Endodermal cell (in vitro differentiated cells): ENCODE data around the gene CADM1. TPM values are rescaled to one million over a fixed set of nuclear protein-coding genes. Genes with fewer than 3 reads are reported as not detected.

ENCODE experiments used
- DNase-seq: peaks from one replicate; pipeline ENCODE4 v3.0.0-alpha.2; 2017
- H3K27ac ChIP-seq: 2 replicates; pipeline ENCODE4 v1.5.1; 2013; ENCODE audit warnings: mild to moderate bottlenecking, low read depth, low read length, moderate library complexity
- H3K27me3 ChIP-seq: 2 replicates; pipeline ENCODE4 v1.6.1; 2013; ENCODE audit warnings: mild to moderate bottlenecking, low read length, moderate library complexity; ENCODE audit not compliant: insufficient read depth, control insufficient read depth, poor library complexity, severe bottlenecking
- H3K36me3 ChIP-seq: 2 replicates; pipeline ENCODE4 v1.7.0; 2013; ENCODE audit warnings: mild to moderate bottlenecking, low read length, moderate library complexity; ENCODE audit not compliant: control insufficient read depth, insufficient read depth
- H3K4me1 ChIP-seq: one replicate; pipeline ENCODE4 v1.7.0; 2013; ENCODE audit warnings: low read length; ENCODE audit not compliant: control insufficient read depth, insufficient read depth
- H3K4me3 ChIP-seq: 2 replicates; pipeline ENCODE4 v1.5.1; 2013; ENCODE audit warnings: mild to moderate bottlenecking, low read length, moderate library complexity
- H3K9ac ChIP-seq: 2 replicates; pipeline ENCODE4 v1.6.1; 2013; ENCODE audit warnings: mild to moderate bottlenecking, low read length, moderate library complexity; ENCODE audit not compliant: poor library complexity, severe bottlenecking; ENCODE audit errors: extremely low read depth
- H3K9me3 ChIP-seq: 2 replicates; pipeline ENCODE4 v1.6.1; 2013; ENCODE audit warnings: mild to moderate bottlenecking, low read length, moderate library complexity; ENCODE audit not compliant: control insufficient read depth
- H3K27ac Mint-ChIP-seq: 2 replicates; pipeline ENCODE4 v1.8.0; 2020; ENCODE audit warnings: mixed read lengths
- H3K27me3 Mint-ChIP-seq: 2 replicates; pipeline ENCODE4 v1.8.0; 2021; ENCODE audit warnings: mild to moderate bottlenecking, mixed read lengths; ENCODE audit not compliant: insufficient read depth
- H3K36me3 Mint-ChIP-seq: 2 replicates; pipeline ENCODE4 v1.8.0; 2020; ENCODE audit warnings: low read depth, mixed read lengths
- H3K4me1 Mint-ChIP-seq: 2 replicates; pipeline ENCODE4 v1.8.0; 2020; ENCODE audit warnings: mixed read lengths
- H3K4me3 Mint-ChIP-seq: 2 replicates; pipeline ENCODE4 v1.8.0; 2020; ENCODE audit warnings: mild to moderate bottlenecking, moderate library complexity, mixed read lengths
- H3K9me3 Mint-ChIP-seq: 2 replicates; pipeline ENCODE4 v1.8.0; 2020; ENCODE audit warnings: mild to moderate bottlenecking, mixed read lengths
- CTCF ChIP-seq: fragments of 200-600 bp; sonication (generic); conservative IDR thresholded peaks from 2 replicates; pipeline ENCODE4 v1.5.0; 2021; ENCODE audit warnings: antibody characterized with exemption, mild to moderate bottlenecking
- WGBS, 2 experiments: methylation state at CpG; one replicate each; pipeline versions ENCODE4 v1.1.5 to v1.1.7; 2013; ENCODE audit warnings: missing lambda C conversion rate in 2 of 2, mixed read lengths in 1 of 2; ENCODE audit not compliant: insufficient coverage in 1 of 2, insufficient read length in 1 of 2; 5-methylcytosine and 5-hydroxymethylcytosine counted together
- total RNA-seq, 2 donors: library from RNA; stranded (reverse); fragmentation: NEBNext Ultra II Directional in 1 of 2; extraction: Animal tissue kit (Norgen Biotek cat#: 25700) in 1 of 2; gene quantifications; 2 replicates in 1 of 2; 3 replicates in 1 of 2; pipeline ENCODE4 v1.2.1, GENCODE V29; 2021

The CADM1 gene
- total RNA-seq, 2 donors from 2014 or later: 76.3 to 88.2 TPM

- no peaks in the 10 kb centered on the region for H3K9me3 Mint-ChIP-seq
- no peaks in the 10 kb centered on the region for H3K27me3 ChIP-seq
- H3K4me1 Mint-ChIP-seq: peaks cover 26% of the 10 kb centered on the region
- no peak overlapping the region for H3K27ac Mint-ChIP-seq
- H3K27ac ChIP-seq: no peak overlapping the region
- no peak overlapping the region for H3K4me3 Mint-ChIP-seq
- no peaks in the 10 kb centered on the region for H3K27me3 Mint-ChIP-seq
- H3K36me3 Mint-ChIP-seq: peaks cover 12% of the 10 kb centered on the region
- H3K9ac ChIP-seq: no peak overlapping the region
- TF ChIP-seq CTCF: no peak
- H3K4me1 ChIP-seq: no peaks in the 10 kb centered on the region
- H3K4me3 ChIP-seq: no peak overlapping the region
- H3K9me3 ChIP-seq: no peaks in the 10 kb centered on the region
- H3K36me3 ChIP-seq: no peaks in the 10 kb centered on the region
- 92 to 95% methylated on average over 14 of the region's 14 CpGs for WGBS, 2 experiments
- DNase-seq: no peak
These were observed 325.5 kb downstream of the CADM1 start for GRCh38 chr11:115178705-115179104.

- Mint-ChIP-seq H3K36me3 (peaks cover 9% of the 10 kb centered on the region), H3K27me3 (peaks cover 2% of the 10 kb centered on the region), H3K9me3 (no peaks in the 10 kb centered on the region), H3K27ac (no peak overlapping the region), H3K4me3 (no peak overlapping the region), H3K4me1 (peaks cover 41% of the 10 kb centered on the region)
- WGBS, 2 experiments: 89 to 93% methylated on average over 14 to 19 of the region's 19 CpGs
- no peak for TF ChIP-seq CTCF
- Histone ChIP-seq H3K4me3 (no peak overlapping the region), H3K27ac (no peak overlapping the region), H3K9ac (no peak overlapping the region), H3K9me3 (no peaks in the 10 kb centered on the region), H3K36me3 (no peaks in the 10 kb centered on the region), H3K27me3 (no peaks in the 10 kb centered on the region), H3K4me1 (peaks cover 10% of the 10 kb centered on the region)
- DNase-seq: no peak
These were observed 331.1 kb downstream of the CADM1 start for GRCh38 chr11:115173136-115173535.

GRCh38 chr11:115170133-115170815, 333.9 kb downstream of the CADM1 start:
- peaks cover 16% of the 10 kb centered on the region for H3K4me1 ChIP-seq
- peaks cover 49% of the 10 kb centered on the region for H3K4me1 Mint-ChIP-seq
- 49 to 56% methylated on average over 5 to 8 of the region's 8 CpGs for WGBS, 2 experiments
- H3K9me3 ChIP-seq: no peaks in the 10 kb centered on the region
- H3K27me3 ChIP-seq: no peaks in the 10 kb centered on the region
- DNase-seq: peak; percentile 75
- peaks cover 3% of the 10 kb centered on the region for H3K27me3 Mint-ChIP-seq
- no peak overlapping the region for H3K9ac ChIP-seq
- no peak overlapping the region for H3K4me3 ChIP-seq
- H3K36me3 Mint-ChIP-seq: peaks cover 2% of the 10 kb centered on the region
- H3K4me3 Mint-ChIP-seq: peak overlapping the region; percentile 13
- H3K27ac Mint-ChIP-seq: peak overlapping the region; percentile 90
- H3K36me3 ChIP-seq: no peaks in the 10 kb centered on the region
- no peak overlapping the region for H3K27ac ChIP-seq
- H3K9me3 Mint-ChIP-seq: no peaks in the 10 kb centered on the region
- TF ChIP-seq CTCF: peak; percentile 88
